Measurements from ENCODE around the gene PTPRM.

PTPRM gene

DNA sequence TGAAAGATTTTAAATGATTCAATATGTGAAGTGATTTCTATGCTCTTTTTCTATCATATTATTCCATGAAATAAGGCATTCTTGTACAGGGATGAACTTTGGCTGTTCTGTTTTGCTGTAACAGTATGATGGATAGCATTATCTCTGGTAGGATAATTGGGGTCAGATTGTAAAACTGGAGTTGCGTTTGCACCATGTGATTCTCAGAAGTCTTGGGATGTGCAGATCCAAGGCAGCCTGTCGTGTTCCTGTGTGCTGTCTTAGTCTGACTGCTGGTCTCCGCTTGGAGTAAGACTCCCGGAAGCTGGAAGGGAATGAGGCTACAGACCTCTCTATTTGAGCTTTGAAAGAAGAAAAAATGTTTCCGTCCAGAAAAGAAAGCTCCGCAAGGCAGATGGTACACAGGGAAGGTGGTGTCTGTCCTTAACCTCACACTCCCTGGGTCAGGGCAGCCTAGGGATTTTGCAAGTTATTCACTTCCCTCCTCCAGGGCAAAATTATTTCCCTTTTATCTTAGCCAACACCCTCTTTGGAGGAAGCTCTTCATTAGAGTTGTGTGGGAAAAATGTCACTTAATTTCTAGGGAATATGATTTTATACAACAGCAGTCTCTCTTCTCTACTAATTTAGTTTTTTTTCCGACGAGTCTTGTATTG, 250.6 kb downstream of the PTPRM start:
- no peak overlapping the region for H3K4me2 ChIP-seq
- no peaks in the 10 kb centered on the region for H3K79me2 ChIP-seq (ENCODE audit: insufficient read depth, low read depth)
- no peak overlapping the region for H3K4me3 ChIP-seq (IDR thresholded peaks at IDR 0.05; ENCODE audit: insufficient read depth, low read depth, low read length)
- H3K36me3 ChIP-seq (ENCODE audit: insufficient read depth): no peaks in the 10 kb centered on the region
- H3K9ac ChIP-seq: no peak overlapping the region
- H4K20me1 ChIP-seq (ENCODE audit: insufficient read depth): no peaks in the 10 kb centered on the region
- H3K27me3 ChIP-seq (ENCODE audit: insufficient read depth, low read depth): no peaks in the 10 kb centered on the region
- H3K4me1 ChIP-seq (ENCODE audit: low read depth, poor library complexity, severe bottlenecking): no peaks in the 10 kb centered on the region
- no peak overlapping the region for H3K27ac ChIP-seq
- TF ChIP-seq, protein P1, sequence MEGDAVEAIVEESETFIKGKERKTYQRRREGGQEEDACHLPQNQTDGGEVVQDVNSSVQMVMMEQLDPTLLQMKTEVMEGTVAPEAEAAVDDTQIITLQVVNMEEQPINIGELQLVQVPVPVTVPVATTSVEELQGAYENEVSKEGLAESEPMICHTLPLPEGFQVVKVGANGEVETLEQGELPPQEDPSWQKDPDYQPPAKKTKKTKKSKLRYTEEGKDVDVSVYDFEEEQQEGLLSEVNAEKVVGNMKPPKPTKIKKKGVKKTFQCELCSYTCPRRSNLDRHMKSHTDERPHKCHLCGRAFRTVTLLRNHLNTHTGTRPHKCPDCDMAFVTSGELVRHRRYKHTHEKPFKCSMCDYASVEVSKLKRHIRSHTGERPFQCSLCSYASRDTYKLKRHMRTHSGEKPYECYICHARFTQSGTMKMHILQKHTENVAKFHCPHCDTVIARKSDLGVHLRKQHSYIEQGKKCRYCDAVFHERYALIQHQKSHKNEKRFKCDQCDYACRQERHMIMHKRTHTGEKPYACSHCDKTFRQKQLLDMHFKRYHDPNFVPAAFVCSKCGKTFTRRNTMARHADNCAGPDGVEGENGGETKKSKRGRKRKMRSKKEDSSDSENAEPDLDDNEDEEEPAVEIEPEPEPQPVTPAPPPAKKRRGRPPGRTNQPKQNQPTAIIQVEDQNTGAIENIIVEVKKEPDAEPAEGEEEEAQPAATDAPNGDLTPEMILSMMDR (conservative IDR thresholded peaks at IDR 0.05; ENCODE audit: low read depth, low read length): no peak
- H2AFZ ChIP-seq (ENCODE audit: low read depth): no peak overlapping the region

DNA sequence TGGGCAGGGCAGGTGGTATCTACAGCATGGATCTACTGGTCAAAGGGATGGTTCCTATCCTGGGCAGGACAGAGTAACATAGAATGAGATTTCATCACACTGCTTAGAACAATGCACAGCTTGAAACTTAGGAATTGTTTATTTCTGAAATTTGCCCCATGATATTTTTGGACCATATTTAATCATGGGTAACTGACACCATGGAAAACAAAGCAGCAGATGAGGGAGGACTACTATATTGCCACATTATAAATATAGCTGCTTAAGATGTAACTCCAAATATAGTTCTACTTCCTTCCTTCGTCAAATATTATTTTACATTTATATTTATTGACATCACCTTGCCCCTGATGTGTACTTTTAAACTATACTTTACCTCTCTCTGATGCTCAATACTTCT, 254.7 kb downstream of the PTPRM start:
- no peaks in the 10 kb centered on the region for H3K27me3 ChIP-seq (ENCODE audit: insufficient read depth, low read depth)
- H3K79me2 ChIP-seq (ENCODE audit: insufficient read depth, low read depth): no peaks in the 10 kb centered on the region
- TF ChIP-seq, protein P1 (conservative IDR thresholded peaks at IDR 0.05; ENCODE audit: low read depth, low read length): no peak
- no peaks in the 10 kb centered on the region for H3K36me3 ChIP-seq (ENCODE audit: insufficient read depth)
- H2AFZ ChIP-seq (ENCODE audit: low read depth): no peak overlapping the region
- no peak overlapping the region for H3K4me3 ChIP-seq (IDR thresholded peaks at IDR 0.05; ENCODE audit: insufficient read depth, low read depth, low read length)
- H4K20me1 ChIP-seq (ENCODE audit: insufficient read depth): no peaks in the 10 kb centered on the region
- H3K4me2 ChIP-seq: no peak overlapping the region
- no peak overlapping the region for H3K9ac ChIP-seq
- no peaks in the 10 kb centered on the region for H3K4me1 ChIP-seq (ENCODE audit: low read depth, poor library complexity, severe bottlenecking)
- no peak overlapping the region for H3K27ac ChIP-seq

DNA sequence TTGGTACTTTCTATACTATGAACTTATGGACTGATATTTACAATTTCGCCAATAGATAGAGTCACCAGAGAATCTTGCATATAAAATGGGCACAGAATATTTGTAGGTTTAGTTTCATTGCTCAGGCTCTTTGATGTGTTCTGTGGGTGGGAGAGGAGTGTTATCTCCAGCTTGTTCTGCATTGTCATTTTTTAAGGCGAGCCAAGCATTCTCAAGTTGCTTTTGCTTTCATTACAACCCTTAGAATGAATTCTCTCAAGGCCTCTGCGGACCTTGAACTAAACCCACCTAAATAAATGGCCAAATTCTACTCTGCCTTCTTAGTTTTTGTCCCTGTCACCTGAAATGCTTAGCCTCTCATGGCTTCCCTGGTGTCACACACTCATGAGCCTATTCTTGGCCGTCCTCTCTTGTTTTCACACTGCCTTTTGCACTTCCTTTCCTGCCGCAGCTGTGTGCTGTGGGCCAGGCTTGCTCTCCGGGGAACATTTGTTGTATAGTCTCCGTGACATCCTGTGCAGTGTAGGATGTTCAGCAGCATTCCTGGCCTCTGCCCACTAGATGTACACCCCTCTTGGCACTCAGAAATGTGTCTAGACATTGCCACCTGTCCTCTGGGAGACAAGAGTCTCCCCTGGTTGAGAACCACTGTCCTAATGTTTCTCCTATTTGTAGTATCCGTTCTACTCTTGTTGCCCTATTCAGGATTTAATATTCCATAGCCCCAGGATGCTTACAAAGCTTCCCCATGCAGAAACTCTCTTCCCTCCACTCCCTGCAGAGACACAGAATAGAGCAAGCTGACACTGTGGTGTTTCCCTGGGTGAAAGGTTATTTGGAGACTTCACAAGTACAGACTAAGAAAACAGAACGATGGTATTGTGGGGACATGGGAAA, 255.6 kb downstream of the PTPRM start:
- Histone ChIP-seq H3K4me1 (ENCODE audit: low read depth, poor library complexity, severe bottlenecking) (no peaks in the 10 kb centered on the region), H4K20me1 (ENCODE audit: insufficient read depth) (no peaks in the 10 kb centered on the region), H3K4me2 (no peak overlapping the region), H2AFZ (ENCODE audit: low read depth) (no peak overlapping the region), H3K27ac (no peak overlapping the region), H3K9ac (no peak overlapping the region), H3K4me3 (IDR thresholded peaks at IDR 0.05; ENCODE audit: insufficient read depth, low read depth, low read length) (no peak overlapping the region), H3K27me3 (ENCODE audit: insufficient read depth, low read depth) (no peaks in the 10 kb centered on the region), H3K79me2 (ENCODE audit: insufficient read depth, low read depth) (no peaks in the 10 kb centered on the region), H3K36me3 (ENCODE audit: insufficient read depth) (no peaks in the 10 kb centered on the region)
- TF ChIP-seq, protein P1 (conservative IDR thresholded peaks at IDR 0.05; ENCODE audit: low read depth, low read length): no peak

DNA sequence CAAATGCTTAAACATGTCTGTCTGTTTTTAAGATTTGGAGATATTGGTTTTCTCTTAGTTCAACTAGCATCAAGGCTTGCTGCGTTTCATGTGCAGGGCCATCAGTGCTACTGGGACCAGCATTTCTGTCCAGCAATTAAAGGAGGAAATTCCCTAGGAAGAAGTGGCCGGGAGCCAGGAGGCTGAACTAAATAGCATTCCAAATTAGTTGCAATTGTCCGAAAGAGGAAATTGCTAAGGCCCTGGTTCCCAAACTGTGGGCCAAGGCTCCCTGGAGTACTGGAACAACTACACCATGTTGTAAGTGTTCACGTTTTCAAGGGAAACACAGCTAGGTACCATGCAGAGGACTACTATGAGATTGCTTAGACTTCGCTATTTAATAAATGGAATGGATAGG, 257.9 kb downstream of the PTPRM start:
- Histone ChIP-seq H3K79me2 (ENCODE audit: insufficient read depth, low read depth) (no peaks in the 10 kb centered on the region), H3K36me3 (ENCODE audit: insufficient read depth) (no peaks in the 10 kb centered on the region), H3K4me3 (IDR thresholded peaks at IDR 0.05; ENCODE audit: insufficient read depth, low read depth, low read length) (no peak overlapping the region), H2AFZ (ENCODE audit: low read depth) (no peak overlapping the region), H3K27ac (no peak overlapping the region), H4K20me1 (ENCODE audit: insufficient read depth) (no peaks in the 10 kb centered on the region), H3K9ac (no peak overlapping the region), H3K4me1 (ENCODE audit: low read depth, poor library complexity, severe bottlenecking) (no peaks in the 10 kb centered on the region), H3K27me3 (ENCODE audit: insufficient read depth, low read depth) (no peaks in the 10 kb centered on the region), H3K4me2 (no peak overlapping the region)
- TF ChIP-seq, protein P1 (conservative IDR thresholded peaks at IDR 0.05; ENCODE audit: low read depth, low read length): no peak

Data from KMS-11 (cell line).